Transverse colon (tissue), 4 donors: Measurements from ENCODE around the gene TADA2A. TPM values are rescaled to one million over a fixed set of nuclear protein-coding genes. Genes with fewer than 3 reads are reported as not detected.
A peak's percentile ranks its signal among the peaks of the same experiment; 100 is the strongest.
"Not testable (repeated sequence)": the region's sequence is repeated elsewhere in the genome, so short reads cannot be mapped to it uniquely, and the experiment has no call there.

Experiments used
- DNase-seq: peaks from one replicate; pipeline ENCODE4 v3.0.0-alpha.2; 2019
- H3K27ac ChIP-seq, 4 donors: fragments of 200-600 bp; sonication (generic); 2 replicates each; pipeline ENCODE4 v1.5.1; 2016 to 2018; ENCODE audit warnings: inconsistent platforms in 4 of 4
- H3K27me3 ChIP-seq: fragments of 200-600 bp; sonication (generic); 2 replicates; pipeline ENCODE4 v1.5.1; 2017; ENCODE audit warnings: inconsistent platforms
- H3K36me3 ChIP-seq, 4 donors: fragments of 200-600 bp; sonication (generic); 2 replicates each; pipeline ENCODE4 v1.5.1; 2017 to 2019; ENCODE audit warnings: inconsistent platforms in 4 of 4
- H3K4me1 ChIP-seq, 4 donors: fragments of 200-600 bp; sonication (generic); 2 replicates each; pipeline ENCODE4 v1.5.1; 2017 to 2020; ENCODE audit warnings: inconsistent platforms in 4 of 4
- H3K4me3 ChIP-seq, 4 donors: fragments of 200-600 bp; sonication (generic); 1 replicate in 1 of 4; 2 replicates in 3 of 4; pipeline versions ENCODE4 v1.5.1 to v1.6.1; 2017 to 2019; ENCODE audit warnings: inconsistent platforms in 4 of 4
- H3K9me3 ChIP-seq, 2 donors: fragments of 200-600 bp; sonication (generic); 2 replicates each; pipeline ENCODE4 v1.5.1; 2017 to 2019; ENCODE audit warnings: inconsistent platforms in 2 of 2
- CTCF ChIP-seq, 5 experiments: fragments of 200-600 bp in 3 of 5; fragments of 450-650 bp in 2 of 5; sonication (generic) in 3 of 5; IDR thresholded peaks; 1 replicate in 2 of 5; 2 replicates in 3 of 5; pipeline ENCODE4 v1.5.1; 2016 to 2017; ENCODE audit warnings: antibody characterized with exemption in 5 of 5, inconsistent platforms in 3 of 5, mild to moderate bottlenecking in 2 of 5, moderate library complexity in 1 of 5
- EP300 ChIP-seq: sonication (generic); formaldehyde crosslinking; IDR thresholded peaks from one replicate; pipeline ENCODE4 v1.6.1; 2017; ENCODE audit warnings: antibody characterized with exemption, low read depth
- POLR2A ChIP-seq: fragments of 450-650 bp; IDR thresholded peaks from one replicate; pipeline ENCODE4 v1.6.1; 2016; ENCODE audit warnings: antibody characterized with exemption, mild to moderate bottlenecking, moderate library complexity
- POLR2AphosphoS5 ChIP-seq, 3 donors: sonication (generic); formaldehyde crosslinking; IDR thresholded peaks; one replicate each; pipeline ENCODE4 v1.6.1; 2016; ENCODE audit warnings: antibody characterized with exemption in 3 of 3
- WGBS, 2 donors: methylation state at CpG; one replicate each; pipeline ENCODE4 v1.1.5; 2018; ENCODE audit warnings: low coverage in 1 of 2; 5-methylcytosine and 5-hydroxymethylcytosine counted together
- in situ Hi-C, 4 donors: fragments of 200-750 bp; cut with MboI; loops; one replicate each; pipeline versions ENCODE4 v1.15.0 to v1.15.1; 2017; ENCODE audit warnings: low sequenced_read_pairs in 3 of 4, low pct_ligation_motif_present in 1 of 4, low pct_unique_long_range_greater_than_20kb in 1 of 4
- intact Hi-C: fragments of 100-400 bp; cut with DNase I; formaldehyde crosslinking; loops from one replicate; pipeline ENCODE4 v1.15.1; 2023; ENCODE audit warnings: low total_unique reads
- total RNA-seq, 4 donors: library from RNA; depleted of rRNA; stranded (reverse); fragments of >200 nt; gene quantifications; one replicate each; pipeline ENCODE4 v1.1.0, GENCODE V29; 2016

Gene TADA2A
- total RNA-seq, 4 donors from 2014 or later, result 8.3 to 26.6 (median 12.4) TPM

DNA sequence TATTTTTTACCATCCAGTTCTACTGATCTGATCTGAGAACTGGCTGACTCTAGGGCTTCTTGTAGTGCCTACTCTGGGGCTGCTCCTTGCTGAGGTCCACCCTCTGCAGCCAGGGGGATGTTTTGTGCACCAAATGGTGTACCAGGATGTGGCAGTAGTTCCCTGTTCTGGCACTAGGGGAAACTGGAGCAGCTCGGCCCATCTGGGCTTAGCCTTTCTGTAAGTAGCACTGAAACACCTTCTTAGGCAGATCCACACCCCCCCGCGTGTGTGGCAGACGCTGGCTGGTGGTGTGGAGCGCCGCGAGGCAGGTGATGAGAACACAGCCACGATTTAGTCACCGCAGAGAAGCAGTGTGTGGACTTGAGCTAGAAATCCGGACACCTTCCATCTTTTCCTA is 100.0 kb downstream of the TADA2A start:
- in situ Hi-C loops, result no loop called here
- WGBS, 2 donors, result 82% methylated on average over 10 of the region's 10 CpGs; no CpG with 5 or more reads in 1 of the 2 donors
- no peak overlapping the region for H3K27ac ChIP-seq

GRCh38 chr17:37507111-37507510 is 100.4 kb downstream of the TADA2A start:
- Histone ChIP-seq H3K36me3 (no peaks in the 10 kb centered on the region), H3K27me3 (no peaks in the 10 kb centered on the region), H3K27ac (no peak overlapping the region), H3K4me1 (no peaks in the 10 kb centered on the region), H3K4me3 (no peak overlapping the region), H3K9me3 (no peaks in the 10 kb centered on the region)
- TF ChIP-seq POLR2AphosphoS5 (IDR thresholded peaks at IDR 0.05) (no peak), POLR2A (no peak), EP300 (no peak), CTCF (IDR thresholded peaks at IDR 0.05) (no peak)
- intact Hi-C loops, result no loop called here
- 94% methylated on average over 9 of the region's 9 CpGs; no CpG with 5 or more reads in 1 of the 2 donors for WGBS, 2 donors
- DNase-seq, result no peak
- in situ Hi-C loops, result no loop called here

More for the DNA sequence above, 100.0 kb downstream of the TADA2A start:
- DNase-seq, result no peak
- Histone ChIP-seq H3K4me1 (no peaks in the 10 kb centered on the region), H3K27me3 (no peaks in the 10 kb centered on the region), H3K36me3 (no peaks in the 10 kb centered on the region), H3K4me3 (no peak overlapping the region), H3K9me3 (no peaks in the 10 kb centered on the region)
- TF ChIP-seq POLR2A (no peak), CTCF (IDR thresholded peaks at IDR 0.05) (peak in 4 of 5 experiments; percentile 37 to 48 (median 39)), POLR2AphosphoS5 (IDR thresholded peaks at IDR 0.05) (no peak), EP300 (no peak)
- intact Hi-C loops, result no loop called here

- Histone ChIP-seq H3K27me3 (no peaks in the 10 kb centered on the region), H3K27ac (no peak overlapping the region), H3K9me3 (no peaks in the 10 kb centered on the region), H3K36me3 (peaks cover 0 to 4% (median 0%) of the 10 kb centered on the region in 4 donors), H3K4me1 (no peaks in the 10 kb centered on the region), H3K4me3 (no peak overlapping the region)
- no peak for DNase-seq
- intact Hi-C loops (no loop called here), in situ Hi-C loops (no loop called here)
- TF ChIP-seq EP300, result no peak
- TF ChIP-seq POLR2A, result no peak
- TF ChIP-seq CTCF (IDR thresholded peaks at IDR 0.05), result no peak
- no peak for TF ChIP-seq POLR2AphosphoS5 (IDR thresholded peaks at IDR 0.05)
- WGBS, 2 donors, result 95% methylated on average over 17 of the region's 17 CpGs; no CpG with 5 or more reads in 1 of the 2 donors
These were observed 103.4 kb downstream of the TADA2A start for GRCh38 chr17:37510056-37510455.

DNA sequence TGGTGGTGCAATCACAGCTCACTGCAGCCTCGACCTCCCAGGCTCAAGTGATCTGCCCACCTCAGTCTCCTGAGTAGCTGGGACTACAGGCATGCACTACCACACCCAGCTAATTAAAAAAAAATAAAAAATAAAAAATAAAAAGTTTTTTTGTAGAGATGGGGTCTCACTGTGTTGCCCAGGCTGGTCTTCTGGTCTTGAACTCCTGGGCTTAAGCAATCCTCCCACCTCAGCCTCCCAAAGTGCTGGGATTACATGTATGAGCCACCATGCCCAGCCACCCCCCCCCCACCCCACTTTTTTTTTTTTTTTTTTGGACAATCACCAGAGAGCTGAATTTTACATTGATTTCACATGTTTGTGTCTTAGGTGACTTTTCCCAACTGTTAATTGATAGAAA is 105.0 kb downstream of the TADA2A start:
- intact Hi-C loops, result not testable (repeated sequence)
- 83 to 100% methylated on average over 1 of the region's 1 CpG for WGBS, 2 donors

DNA sequence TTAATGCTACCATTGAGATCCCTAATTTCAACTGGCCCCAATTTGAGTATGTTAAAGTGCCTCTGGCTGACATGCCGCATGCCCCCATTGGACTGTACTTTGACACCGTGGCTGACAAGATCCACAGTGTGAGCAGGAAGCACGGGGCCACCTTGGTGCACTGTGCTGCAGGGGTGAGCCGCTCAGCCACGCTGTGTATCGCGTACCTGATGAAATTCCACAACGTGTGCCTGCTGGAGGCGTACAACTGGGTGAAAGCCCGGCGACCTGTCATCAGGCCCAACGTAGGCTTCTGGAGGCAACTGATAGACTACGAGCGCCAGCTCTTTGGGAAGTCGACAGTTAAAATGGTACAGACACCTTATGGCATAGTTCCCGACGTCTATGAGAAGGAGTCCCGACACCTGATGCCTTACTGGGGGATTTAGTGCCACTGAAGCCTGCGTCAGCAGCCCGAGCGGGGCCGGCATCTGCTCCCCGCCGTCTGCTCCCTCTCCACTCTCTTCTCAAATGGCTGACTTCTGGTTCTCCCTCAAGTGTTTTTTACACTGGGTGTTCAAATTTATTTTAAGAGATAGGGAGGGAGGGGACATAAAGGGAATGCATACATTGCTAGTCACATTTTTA is 105.9 kb downstream of the TADA2A start:
- Histone ChIP-seq H3K4me1 (peaks cover 0 to 4% (median 0%) of the 10 kb centered on the region in 4 donors), H3K27me3 (no peaks in the 10 kb centered on the region), H3K9me3 (no peaks in the 10 kb centered on the region), H3K4me3 (no peak overlapping the region), H3K36me3 (peaks cover 0 to 12% (median 6%) of the 10 kb centered on the region in 4 donors), H3K27ac (no peak overlapping the region)
- in situ Hi-C loops (no loop called here), intact Hi-C loops (no loop called here)
- DNase-seq, result no peak
- 84 to 100% methylated on average over 5 to 22 of the region's 24 CpGs for WGBS, 2 donors
- TF ChIP-seq POLR2A (no peak), EP300 (no peak), POLR2AphosphoS5 (IDR thresholded peaks at IDR 0.05) (no peak), CTCF (IDR thresholded peaks at IDR 0.05) (no peak)

More for the DNA sequence above, 105.0 kb downstream of the TADA2A start:
- H3K9me3 ChIP-seq, H3K4me3 ChIP-seq, H3K27me3 ChIP-seq, H3K4me1 ChIP-seq, H3K27ac ChIP-seq, H3K36me3 ChIP-seq, in situ Hi-C loops, DNase-seq: not testable (repeated sequence)
